Myocyte (in vitro differentiated cells): ENCODE data around the gene DPP8. TPM values are rescaled to one million over a fixed set of nuclear protein-coding genes. Genes with fewer than 3 reads are reported as not detected.
"Not testable (repeated sequence)": the region's sequence is repeated elsewhere in the genome, so short reads cannot be mapped to it uniquely, and the experiment has no call there.

Experiments used
- DNase-seq: peaks from one replicate; pipeline ENCODE4 v3.0.0-alpha.2; 2012; ENCODE audit warnings: low read depth
- total RNA-seq: library from RNA; depleted of rRNA; stranded (reverse); fragments of >200 nt; gene quantifications from 2 replicates; pipeline ENCODE4 v1.2.3, GENCODE V29; 2014

The DPP8 gene
- total RNA-seq, 1 donor from 2014 or later = 50.9 TPM

DNA sequence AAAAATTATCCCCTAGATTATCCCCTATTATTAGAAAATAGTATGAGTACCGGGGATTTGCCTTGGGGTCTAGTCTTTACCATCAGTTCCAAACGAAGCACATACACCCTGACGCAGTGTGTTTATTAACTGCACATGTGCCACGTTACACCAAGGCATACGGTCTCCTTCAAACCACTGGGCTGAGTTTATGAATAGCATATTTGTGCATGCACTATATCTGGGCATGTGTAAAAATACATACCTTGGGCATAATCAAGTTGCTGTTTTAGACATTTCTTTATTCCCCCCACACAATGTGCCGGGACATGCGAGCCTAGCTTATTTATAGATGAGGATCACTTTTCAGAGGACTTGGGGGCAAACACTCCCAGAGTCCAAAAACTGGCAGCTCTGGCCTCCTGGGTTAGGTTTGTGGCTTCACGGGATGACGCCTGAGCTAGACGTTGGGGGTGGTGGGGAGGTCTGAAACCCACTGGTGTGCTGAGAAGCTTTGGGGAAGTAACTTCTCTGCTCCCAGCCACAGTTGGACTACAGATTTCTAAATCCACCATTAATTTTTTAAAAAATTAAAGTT is 111.0 kb downstream of the DPP8 start:
- peak; percentile 77 for DNase-seq

- DNase-seq = peak; percentile 73
These were observed 111.6 kb downstream of the DPP8 start for GRCh38 chr15:65405791-65406423.

DNA sequence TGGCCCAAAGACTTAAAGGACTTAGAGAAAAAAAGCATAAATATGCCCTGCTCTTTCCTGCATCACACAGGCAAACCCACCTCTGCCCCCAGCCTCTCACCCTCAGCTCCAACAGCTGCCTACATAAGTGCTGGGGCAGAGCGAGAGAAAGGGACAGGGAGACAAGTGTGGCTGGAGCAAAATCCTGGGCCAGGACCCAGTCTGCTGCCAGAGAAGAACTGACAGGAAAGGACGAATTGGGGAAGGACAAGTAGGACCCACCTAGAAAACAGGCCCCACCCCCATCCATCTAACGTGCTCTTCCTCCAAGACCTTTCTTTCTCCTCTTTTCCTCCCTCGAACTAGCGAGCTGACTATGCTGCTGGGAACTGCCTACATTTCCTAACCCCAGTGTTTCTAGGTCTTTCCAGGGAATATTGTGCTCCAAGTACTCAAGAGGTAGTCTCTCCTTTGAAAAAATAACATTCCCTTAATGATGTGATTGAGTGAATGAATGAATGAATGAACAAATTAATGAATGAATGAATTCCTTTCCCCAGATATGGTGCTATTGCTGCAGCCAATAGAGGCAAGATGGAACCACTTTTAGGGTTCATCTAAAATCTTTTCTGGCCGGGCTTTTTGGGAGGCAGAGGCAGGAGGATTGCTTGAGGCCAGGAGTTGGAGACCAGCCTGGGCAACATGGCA is 113.2 kb downstream of the DPP8 start:
- peak; percentile 48 for DNase-seq

DNA sequence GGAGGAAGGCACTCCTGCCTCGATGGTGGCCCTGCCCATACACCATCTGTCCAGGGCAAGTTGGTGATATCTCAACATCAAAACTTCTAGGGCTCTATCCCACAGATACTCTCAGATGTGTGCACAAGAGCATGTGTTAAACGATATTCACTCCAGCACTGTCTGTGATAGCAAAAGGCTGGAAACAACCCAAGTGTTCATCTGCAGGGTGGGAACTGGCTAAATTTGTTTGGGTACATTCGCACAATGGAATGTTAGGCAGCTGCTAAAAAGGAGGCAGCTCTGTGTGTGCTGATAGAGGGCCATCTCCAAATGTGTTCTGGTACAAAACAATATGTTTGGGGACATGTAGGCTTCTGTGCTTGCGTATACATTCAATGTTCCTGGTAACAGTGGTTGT is 114.5 kb downstream of the DPP8 start:
- peak; percentile 85 for DNase-seq

DNA sequence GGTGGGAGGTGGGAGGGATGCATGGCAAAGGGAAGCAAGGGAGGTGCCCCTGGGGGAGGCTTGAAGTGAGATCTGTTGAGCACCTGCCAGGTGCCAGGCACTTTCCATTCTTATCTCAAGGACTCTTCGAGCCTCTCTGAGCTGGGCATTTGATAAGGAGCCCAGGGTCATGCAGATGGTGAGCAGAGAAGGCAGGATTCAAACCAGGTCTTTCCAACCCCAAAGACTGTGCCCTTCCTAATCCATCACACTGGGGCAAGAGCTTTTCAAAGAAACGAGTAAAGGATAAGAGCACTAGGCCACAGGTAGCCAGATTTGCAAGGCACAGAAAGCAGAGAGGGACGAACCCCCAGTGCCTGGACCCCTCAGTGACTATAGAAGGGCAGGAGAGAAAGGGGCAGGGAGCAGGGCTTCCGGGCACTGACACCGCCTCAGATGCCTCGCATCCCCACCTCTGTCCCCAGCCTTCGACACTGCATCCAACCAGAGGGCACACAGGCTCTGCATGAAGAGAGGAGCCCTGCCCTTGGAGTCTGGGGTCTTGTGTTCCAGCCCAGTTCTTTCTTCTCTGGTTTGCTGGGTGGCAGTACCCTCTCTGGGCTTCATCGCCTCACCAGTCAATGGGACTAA is 115.8 kb downstream of the DPP8 start:
- no peak for DNase-seq

- peak; percentile 83 for DNase-seq
These were observed 116.5 kb downstream of the DPP8 start for GRCh38 chr15:65400760-65401610.

GRCh38 chr15:65399997-65400396 is 117.5 kb downstream of the DPP8 start:
- no peak for DNase-seq

DNA sequence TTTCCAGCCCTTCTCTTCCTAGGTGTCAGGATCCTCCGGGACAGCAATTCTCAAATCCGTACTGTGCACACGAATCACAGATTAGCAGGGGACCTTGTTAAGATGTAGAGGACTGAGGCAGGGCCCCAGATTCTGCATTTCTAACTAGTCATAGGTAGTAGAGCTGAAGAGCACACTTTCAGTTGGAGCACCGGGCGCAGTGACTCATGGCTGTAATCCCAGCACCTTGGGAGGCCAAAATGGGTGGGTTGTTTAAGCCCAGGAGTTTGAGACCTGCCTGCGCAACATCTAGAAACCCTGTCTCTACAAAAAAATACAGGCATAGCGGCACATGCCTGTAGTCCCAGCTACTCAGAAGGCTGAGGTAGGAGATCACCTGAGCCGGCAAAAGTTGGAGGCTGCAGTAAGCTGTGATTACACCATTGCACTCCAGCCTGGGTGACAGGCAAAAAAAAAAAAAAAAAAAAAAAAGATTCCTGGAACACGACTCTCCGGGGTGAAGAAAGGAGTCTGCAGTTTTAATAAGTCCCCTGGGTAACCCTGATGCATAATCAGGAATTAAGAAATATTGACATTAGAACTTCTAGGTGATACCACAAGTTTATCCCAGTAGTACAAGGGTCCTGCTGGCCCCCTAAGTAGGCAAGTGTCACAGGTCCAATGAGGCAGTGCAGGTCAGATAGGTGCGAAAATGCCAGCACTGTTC is 118.3 kb downstream of the DPP8 start:
- DNase-seq = no peak

- not testable (repeated sequence) for DNase-seq
These were observed 119.0 kb downstream of the DPP8 start for GRCh38 chr15:65398486-65398885.

GRCh38 chr15:65396965-65397317 is 120.5 kb downstream of the DPP8 start:
- DNase-seq = no peak

- DNase-seq = no peak
These were observed 121.1 kb downstream of the DPP8 start for GRCh38 chr15:65396283-65396964.

GRCh38 chr15:65395567-65396202 is 121.8 kb downstream of the DPP8 start:
- DNase-seq = no peak

DNA sequence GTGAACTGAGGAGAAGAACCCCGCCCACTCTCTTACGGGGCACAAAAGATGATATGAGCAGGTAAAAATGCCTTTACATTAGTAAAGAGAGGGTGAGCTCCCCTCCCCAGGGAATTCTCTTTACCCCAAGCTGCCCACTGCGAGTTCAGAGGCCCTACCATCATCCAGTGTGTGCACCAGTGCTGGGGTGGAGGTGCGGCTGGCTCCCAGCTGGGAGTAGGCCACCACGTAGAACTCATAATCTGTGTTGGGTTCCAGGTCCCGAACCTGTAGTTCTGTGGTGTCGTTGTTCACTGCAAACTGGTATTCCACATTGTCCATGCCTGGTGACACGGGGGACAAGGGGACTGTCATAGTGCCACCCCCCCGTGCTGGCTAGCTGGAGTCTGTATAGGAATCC is 122.6 kb downstream of the DPP8 start:
- DNase-seq = no peak

- DNase-seq = no peak
These were observed 123.2 kb downstream of the DPP8 start for GRCh38 chr15:65394280-65394789.

GRCh38 chr15:65393557-65393956 is 123.9 kb downstream of the DPP8 start:
- DNase-seq = no peak

DNA sequence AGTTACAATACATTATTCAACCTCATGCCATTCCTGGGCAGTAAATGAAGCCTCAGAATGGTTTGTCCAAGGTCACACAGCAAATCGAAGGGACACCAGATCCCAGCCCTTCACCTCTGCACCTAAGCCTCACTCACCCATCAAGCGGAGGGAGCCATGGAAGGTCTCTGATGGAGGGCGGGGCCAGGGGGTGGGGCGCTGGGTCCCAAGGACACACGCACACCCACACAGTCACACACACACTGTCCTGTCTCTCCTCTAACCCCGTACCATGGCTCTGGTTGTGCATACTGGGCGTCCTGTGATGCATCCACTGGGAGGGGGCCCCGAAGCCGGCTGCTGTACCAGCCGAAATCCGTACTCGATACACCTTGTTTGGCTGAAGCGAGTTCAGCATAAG is 124.4 kb downstream of the DPP8 start:
- no peak for DNase-seq
